Fibroblast of pulmonary artery (primary cell): ENCODE results near the gene TMED9.

Source experiments
- DNase-seq: peaks from one replicate; pipeline ENCODE4 v3.0.0-alpha.2; 2010; ENCODE audit warnings: low read depth
- H3K4me3 ChIP-seq: replicated peaks from 2 replicates; pipeline ENCODE4 v1.5.1; 2011; ENCODE audit warnings: low read depth, mild to moderate bottlenecking, control low read depth, low read length, moderate library complexity
- CTCF ChIP-seq: IDR thresholded peaks from 2 replicates; pipeline ENCODE4 v1.5.1; 2011; ENCODE audit warnings: mild to moderate bottlenecking, control low read depth, low read length, inconsistent platforms; ENCODE audit errors: missing control alignments

TMED9 gene

GRCh38 chr5:177594071-177594470, 2.1 kb downstream of the TMED9 start:
- no peak for TF ChIP-seq CTCF
- no peak for DNase-seq

GRCh38 chr5:177595026-177595585, 3.1 kb downstream of the TMED9 start:
- no peak overlapping the region for H3K4me3 ChIP-seq
- no peak for TF ChIP-seq CTCF
- no peak for DNase-seq

More at GRCh38 chr5:177594071-177594470, 2.1 kb downstream of the TMED9 start:
- H3K4me3 ChIP-seq, result no peak overlapping the region

GRCh38 chr5:177595991-177596774, 4.2 kb downstream of the TMED9 start:
- H3K4me3 ChIP-seq, result no peak overlapping the region

GRCh38 chr5:177596775-177597238, 4.8 kb downstream of the TMED9 start:
- TF ChIP-seq CTCF, result no peak
- DNase-seq, result no peak
- H3K4me3 ChIP-seq, result no peak overlapping the region

More at GRCh38 chr5:177595991-177596774, 4.2 kb downstream of the TMED9 start:
- DNase-seq, result no peak
- TF ChIP-seq CTCF, result no peak

- H3K4me3 ChIP-seq, result no peak overlapping the region
- DNase-seq, result no peak
- no peak for TF ChIP-seq CTCF
These were observed 6.5 kb downstream of the TMED9 start for GRCh38 chr5:177598477-177598876.

- H3K4me3 ChIP-seq, result peak within 1 kb of the TSS; percentile 82
- DNase-seq, result peak; percentile 77
- no peak for TF ChIP-seq CTCF
These were observed 7.9 kb downstream of the TMED9 start, which contains the start of gene B4GALT7 for GRCh38 chr5:177599731-177600507. Gene B4GALT7 (plus strand): TSS chr5:177600132. CDS start chr5:177600211, 79 bp downstream.
